GM19395 (cell line): Measurements from ENCODE around the gene ADGB.
"Not testable (repeated sequence)": the region's sequence is repeated elsewhere in the genome, so short reads cannot be mapped to it uniquely, and the experiment has no call there.

ENCODE experiments used
- ATAC-seq: cut with Tn5 transposase; IDR thresholded peaks from one replicate; pipeline ENCODE4 v1.9.1; 2021; ENCODE audit warnings: mild to moderate bottlenecking, moderate library complexity; ENCODE audit not compliant: unreplicated experiment

The ADGB gene

GRCh38 chr6:146741609-146742008 is 142.8 kb downstream of the ADGB start:
- ATAC-seq: no peak

- ATAC-seq: no peak
Observed at GRCh38 chr6:146753306-146753705, 154.5 kb downstream of the ADGB start.

- no peak for ATAC-seq
Observed at GRCh38 chr6:146767632-146768031, 168.9 kb downstream of the ADGB start.

GRCh38 chr6:146768722-146769121 is 169.9 kb downstream of the ADGB start:
- no peak for ATAC-seq

GRCh38 chr6:146770275-146770964 is 171.6 kb downstream of the ADGB start:
- peak; percentile 27 for ATAC-seq

- peak; percentile 63 for ATAC-seq
Observed at GRCh38 chr6:146770965-146771735, 172.4 kb downstream of the ADGB start.

GRCh38 chr6:146775220-146775619 is 176.4 kb downstream of the ADGB start:
- ATAC-seq: no peak

- ATAC-seq: no peak
Observed at GRCh38 chr6:146781836-146782235, 183.1 kb downstream of the ADGB start.

- ATAC-seq: peak; percentile 86
Observed at GRCh38 chr6:146785001-146785585, 186.3 kb downstream of the ADGB start.

GRCh38 chr6:146787876-146788508 is 189.2 kb downstream of the ADGB start:
- no peak for ATAC-seq

GRCh38 chr6:146790561-146791091 is 191.9 kb downstream of the ADGB start:
- no peak for ATAC-seq

- no peak for ATAC-seq
Observed at GRCh38 chr6:146791930-146792329, 193.2 kb downstream of the ADGB start.

- ATAC-seq: not testable (repeated sequence)
Observed at GRCh38 chr6:146793218-146793617, 194.4 kb downstream of the ADGB start.

- ATAC-seq: no peak
Observed at GRCh38 chr6:146795479-146796133, 196.8 kb downstream of the ADGB start.

GRCh38 chr6:146803167-146803566 is 204.4 kb downstream of the ADGB start:
- not testable (repeated sequence) for ATAC-seq

- ATAC-seq: no peak
Observed at GRCh38 chr6:146803601-146804000, 204.8 kb downstream of the ADGB start.

- no peak for ATAC-seq
Observed at GRCh38 chr6:146805546-146806325, 207.0 kb downstream of the ADGB start.

- ATAC-seq: not testable (repeated sequence)
Observed at GRCh38 chr6:146809014-146809413, 210.2 kb downstream of the ADGB start.

GRCh38 chr6:146812811-146813321 is 214.1 kb downstream of the ADGB start:
- not testable (repeated sequence) for ATAC-seq

GRCh38 chr6:146813554-146813953 is 214.8 kb downstream of the ADGB start:
- no peak for ATAC-seq
